GM21381 (cell line): ENCODE results near the gene SIX2.

ENCODE experiments used
- ATAC-seq: cut with Tn5 transposase; IDR thresholded peaks from one replicate; pipeline ENCODE4 v1.9.1; 2021; ENCODE audit warnings: mild to moderate bottlenecking, moderate library complexity; ENCODE audit not compliant: unreplicated experiment

The SIX2 gene

DNA sequence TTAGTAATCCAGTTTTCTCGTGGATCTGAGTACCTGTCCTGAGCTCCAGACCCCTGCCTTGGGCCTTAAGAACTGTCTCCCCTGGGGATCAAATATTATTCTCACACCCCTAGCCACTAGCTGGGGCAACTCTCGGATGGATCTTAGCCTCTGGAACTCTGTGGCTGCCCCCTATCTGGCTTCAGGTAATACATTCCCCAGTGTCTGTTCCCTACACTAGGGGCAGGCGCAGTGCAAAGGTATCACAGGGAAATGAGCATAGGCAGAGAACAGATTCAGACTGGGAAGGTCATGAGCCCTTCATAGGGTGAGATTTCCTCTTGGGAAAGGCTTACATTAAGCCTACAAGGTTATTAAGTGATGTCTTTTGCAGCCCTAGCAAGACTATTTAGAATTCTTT is 11.2 kb upstream of the SIX2 start:
- ATAC-seq, result no peak

DNA sequence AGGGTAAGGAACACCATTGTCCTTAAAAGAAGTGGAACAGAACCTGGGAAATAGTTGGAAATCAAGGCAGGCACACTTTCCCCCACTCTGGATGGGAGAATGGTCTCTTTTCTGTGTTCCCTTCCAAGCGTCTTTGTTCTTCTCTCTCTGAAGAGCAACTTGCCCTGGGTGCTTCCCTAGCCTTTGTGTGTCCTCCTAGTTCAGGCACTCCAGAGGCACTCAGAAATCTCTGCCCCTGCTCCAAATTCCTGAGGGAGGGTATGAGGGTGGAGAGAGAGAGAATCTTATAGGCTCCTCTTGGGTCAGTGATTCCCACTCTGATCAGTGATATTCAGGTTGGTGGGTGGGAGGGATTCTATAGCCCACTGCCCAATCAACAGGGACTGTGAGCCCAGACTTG is 8.8 kb upstream of the SIX2 start:
- ATAC-seq, result no peak

DNA sequence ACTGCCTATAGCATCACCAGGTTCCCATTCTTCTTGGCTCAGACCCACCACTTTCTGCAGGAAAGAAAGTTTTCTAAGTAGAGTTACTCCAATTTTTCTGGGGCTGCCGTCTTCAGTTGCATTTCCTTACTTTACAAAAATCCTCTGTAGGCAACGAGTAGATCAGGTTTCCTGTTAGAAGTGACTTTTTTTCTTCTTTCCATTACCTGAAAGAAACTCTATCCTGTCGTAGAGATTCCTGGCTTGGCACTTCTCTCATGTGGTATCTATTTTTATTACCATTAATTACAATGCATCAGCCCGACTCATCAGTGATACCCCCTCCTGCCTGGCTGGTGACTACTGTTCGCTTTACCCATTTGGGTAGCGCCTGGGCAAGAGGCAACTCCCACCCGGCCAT is 5.6 kb upstream of the SIX2 start:
- no peak for ATAC-seq

DNA sequence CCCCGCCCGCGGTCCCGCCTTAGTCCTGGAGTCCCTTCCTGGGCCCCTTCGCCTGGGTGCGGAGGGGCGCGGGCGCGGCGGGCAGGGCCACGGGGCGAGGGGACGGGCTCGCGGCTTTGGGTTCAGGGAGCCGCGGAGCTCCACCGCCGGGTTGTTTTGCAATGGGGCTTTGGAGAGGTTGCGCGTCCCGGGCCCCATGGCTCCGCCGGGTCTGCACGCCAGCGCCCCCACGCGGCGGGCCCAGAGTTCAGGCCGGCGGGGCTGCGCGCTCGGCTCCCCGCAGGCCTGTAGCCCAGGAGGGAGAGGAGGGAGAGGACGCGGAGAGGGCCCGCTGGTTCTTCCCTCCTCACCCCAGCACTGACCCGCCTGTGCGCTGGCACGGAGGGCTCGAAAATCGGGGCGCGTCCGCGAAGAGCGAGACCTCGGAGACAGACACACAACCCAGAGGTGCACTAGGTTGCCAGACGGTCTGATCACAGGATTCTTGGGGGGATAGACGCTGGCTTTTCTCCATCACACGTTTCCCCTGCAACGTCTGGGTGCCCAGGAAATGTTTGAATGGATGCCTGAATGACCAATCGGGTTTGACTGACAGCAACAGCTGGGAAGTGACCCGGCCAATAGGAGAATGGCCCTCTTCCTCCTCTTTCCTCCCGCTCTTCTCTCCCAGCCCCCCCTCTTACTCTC is 4.9 kb upstream of the SIX2 start:
- no peak for ATAC-seq

DNA sequence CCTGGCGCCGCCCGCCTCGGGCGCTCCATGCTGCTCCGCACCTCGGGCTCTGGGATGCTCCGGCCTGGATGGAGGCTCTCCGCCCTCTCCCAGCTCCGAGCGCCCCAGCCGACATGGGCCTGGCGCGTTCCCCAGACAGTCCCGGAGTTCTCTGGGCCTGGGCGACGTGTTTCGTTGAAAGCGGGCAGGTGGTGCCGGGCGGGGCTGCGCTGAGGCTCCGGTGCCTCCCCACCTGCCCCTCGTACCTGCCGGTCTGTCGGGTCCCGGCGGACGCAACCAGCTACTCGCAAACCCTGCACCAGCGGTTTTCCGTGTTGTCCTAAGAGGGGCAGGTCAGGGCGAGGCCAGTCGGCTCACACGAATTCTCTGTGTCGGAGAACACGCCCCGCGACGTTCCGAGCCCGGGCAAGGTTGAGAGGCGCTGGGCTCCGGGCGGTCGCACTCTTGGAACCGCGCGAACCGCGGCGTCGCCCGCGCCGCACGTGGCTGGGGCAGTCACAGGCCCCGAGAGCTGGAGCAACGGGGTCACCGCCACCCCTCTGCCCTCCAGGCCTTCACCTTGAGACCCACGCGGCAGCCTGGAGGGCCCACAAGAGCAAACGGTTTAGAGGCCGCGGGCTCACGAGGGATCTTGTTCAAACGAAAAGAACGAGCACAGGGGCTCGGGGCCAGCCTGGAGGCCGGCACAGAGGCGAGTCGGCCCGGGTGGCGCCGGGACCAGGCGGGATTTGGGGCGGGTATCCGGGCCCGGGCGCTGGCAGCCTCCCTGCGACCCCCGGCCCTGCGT is 4.2 kb upstream of the SIX2 start:
- ATAC-seq, result no peak

DNA sequence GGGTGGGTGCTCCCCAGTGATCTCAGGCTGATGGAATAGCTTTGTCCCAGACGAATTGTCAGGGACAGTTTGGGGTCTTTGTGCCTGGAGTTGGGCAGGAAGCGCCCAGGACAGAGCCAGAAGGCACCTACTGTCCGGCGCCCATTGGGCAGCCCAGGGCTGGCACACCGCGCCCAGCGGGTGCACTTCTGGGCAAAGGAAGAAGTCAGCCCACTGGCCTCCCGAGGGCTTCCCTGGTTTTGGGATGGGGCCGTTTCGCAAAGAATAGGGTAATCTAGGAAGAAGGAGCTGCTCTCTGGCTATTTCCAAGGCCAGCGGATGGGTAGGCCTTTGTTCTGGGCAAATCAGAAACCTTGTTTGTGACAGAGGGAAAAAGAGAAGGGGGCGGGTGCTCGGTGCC is 3.5 kb upstream of the SIX2 start:
- ATAC-seq, result no peak

DNA sequence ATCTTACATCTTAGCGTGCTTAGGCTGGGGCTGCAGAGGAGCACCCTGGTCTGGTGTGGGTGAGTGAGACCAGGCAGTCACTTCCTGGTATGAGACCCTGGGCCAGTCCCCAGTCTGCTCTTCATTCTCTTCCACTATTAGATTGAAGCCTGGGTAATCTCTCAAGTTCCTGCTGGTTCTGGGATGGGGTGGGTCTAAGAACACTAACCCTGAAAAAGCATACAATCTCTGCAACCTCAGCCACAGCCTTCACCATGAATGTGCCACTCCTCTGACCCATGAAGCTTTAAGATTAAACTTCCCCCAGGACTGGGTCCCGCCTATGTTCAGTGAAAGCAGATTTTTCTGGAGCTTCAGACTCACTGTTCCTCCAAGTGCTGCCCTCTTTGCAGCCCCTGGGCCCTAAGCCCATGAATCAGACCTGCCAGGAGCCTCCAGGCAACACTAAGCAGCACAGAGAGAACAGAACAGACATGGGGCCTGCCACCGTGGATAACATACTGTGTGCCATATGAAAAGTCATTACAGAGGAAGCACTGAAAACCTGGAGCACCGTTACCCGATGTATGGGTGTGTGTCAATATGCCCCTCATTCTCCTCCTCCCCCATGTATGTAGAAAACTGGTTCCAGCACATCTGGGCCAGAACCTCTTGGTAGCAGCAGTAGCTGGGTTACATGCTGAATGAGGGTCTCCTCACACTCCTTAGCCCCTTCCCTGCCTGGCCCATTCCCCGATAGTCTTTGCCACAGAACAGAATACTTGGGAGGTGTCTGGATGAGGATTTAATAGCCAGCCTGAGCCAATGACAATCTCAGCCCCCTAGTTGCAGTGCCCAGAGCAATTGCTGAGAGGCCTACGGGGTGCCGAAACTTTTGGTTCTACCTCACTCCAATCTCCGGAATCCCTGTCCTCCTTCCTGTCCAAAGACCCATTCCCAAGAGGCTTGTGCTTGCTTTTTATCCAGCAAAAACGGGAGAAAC is 2.7 kb upstream of the SIX2 start:
- ATAC-seq, result no peak

DNA sequence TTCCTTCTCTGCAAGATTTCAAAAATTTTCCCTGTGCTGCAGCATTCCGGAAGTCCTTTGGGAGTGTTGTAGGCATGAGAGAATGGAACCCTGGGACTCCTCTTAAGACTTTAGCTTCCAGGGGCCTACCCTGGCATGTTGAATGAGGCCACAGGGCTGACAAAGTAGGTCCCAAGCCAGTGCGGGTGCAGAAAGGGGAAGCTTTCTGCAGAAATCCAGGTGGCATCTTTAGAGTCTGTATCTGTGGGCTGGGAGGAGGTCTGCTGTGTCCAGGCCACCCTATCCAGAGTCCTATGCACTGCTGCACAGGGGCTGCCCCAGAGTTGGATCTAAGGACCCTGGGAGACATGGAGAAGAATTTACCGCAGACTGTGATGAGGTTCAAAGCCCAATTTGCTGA is 1.9 kb upstream of the SIX2 start:
- ATAC-seq, result no peak

DNA sequence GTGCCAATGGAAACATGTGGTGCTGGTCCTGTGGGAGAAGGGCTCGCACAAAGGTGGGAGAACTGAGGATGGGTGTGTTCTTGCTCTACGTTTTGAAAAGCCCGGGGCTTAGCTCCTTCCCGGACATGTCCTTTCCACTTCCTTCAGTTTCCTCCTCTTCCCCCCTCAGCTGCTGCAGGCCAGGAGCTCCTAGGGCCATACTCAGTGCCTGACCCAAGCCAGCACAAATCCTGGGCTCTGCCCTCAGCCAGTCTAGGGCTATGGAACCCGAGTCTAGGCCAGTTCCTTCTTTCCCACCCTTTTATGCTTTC is 1.4 kb upstream of the SIX2 start:
- no peak for ATAC-seq

DNA sequence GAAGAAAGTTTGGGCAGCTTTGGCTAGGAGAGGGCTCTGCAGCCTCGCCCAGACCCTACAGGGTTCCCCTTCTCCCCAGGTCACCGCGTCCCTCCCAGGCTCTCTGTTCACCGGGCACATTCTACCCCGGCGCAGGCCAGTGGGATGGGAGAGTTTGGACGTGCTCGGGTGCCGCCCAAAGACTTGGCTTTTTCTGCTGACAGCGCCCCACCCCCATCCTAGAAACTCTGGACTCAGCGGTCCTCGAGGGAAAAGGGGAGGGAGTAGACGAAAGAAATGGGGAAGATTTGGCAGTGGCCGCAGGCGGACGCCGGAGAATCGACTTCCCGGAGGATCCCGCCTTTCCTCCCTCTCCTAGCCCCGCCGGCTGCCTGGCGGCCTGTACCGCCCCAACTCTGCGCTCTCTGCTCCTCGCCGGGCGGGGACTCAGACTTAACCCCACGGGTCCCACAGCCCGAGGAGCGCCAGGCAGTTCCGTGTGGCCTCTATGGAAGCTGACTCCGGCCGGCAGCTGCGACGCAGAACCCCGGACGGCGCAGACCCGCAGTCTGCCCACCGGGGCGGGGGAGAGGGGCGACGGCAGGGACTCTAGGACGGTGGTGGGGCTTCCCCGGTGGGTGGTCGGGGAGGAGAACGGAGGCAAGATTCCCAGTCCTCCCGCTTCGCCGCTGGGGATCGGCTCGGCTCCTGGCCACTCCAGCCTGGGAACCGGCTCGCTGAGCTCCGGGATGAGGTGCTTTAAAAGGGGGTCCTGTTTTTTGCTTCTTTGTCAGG is 863 bp upstream of the SIX2 start:
- no peak for ATAC-seq

DNA sequence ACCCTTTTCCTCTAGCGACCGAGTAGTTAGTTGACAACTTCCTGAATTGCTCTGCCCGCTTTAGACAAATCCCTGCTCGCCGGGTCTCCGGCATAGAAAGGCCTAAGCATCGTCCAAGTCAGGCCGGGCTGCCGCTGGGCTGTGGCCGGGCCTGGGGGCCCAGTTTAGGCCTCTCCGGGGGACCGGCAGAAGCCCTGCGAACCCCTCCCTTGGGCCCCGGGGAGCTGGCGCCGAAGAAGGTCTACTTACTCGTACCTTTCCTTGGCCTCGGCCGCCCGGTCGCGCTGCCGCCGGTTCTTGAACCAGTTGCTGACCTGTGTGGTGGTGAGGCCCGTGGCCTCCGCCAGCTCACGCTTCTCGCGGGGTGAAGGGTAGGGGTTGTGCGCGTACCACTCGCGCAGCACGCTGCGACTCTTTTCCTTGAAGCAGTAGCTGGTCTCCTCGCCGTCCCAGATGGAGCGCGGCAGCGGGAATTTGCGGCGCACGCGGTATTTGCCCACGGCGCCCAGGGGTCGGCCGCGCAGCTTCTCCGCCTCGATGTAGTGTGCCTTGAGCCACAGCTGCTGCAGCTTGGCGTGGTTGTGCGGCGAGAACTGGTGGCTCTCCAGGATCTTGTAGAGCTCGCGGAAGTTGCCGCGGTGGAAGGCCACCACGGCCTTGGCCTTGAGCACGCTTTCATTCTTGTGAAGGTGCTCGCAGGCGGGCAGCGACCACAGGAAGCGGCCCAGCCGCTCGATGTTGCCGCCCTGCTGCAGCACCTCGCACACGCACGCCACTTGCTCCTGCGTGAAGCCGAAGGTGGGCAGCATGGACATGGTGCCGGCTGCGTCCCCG is 739 bp downstream of the SIX2 start:
- ATAC-seq, result no peak

DNA sequence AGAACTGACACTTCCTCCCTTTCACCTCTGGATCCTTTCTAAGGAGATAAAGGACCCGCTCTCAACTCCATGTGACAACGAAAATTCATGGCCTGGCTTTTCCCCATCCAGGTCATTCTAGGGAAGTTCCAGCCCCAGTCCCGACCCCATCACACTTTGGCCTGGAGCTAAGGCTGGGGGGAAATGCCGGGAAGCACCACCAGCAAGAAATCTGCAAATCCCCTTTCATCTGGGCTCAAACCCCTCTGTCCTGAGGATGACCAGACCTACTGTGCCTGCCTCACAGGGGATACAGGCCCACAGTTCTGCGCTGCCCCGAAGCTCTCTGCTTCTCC is 1.3 kb downstream of the SIX2 start:
- no peak for ATAC-seq

DNA sequence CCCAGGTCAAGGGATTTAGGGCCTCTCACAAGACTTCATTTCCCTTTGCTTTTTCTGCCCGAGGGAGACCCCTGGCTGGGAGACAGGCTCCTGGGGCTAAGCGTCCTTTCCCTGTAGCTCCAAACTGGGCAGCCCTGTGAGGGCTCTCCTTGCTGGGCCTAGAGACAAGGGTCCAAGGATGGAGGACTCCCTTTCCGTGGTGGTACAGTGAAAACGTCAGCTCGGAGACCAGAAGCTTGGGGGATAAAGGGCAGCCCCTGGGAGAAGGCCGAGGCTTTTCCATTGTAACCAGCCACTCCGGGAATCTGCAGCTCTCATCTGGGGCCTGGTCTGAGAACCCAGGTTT is 2.3 kb downstream of the SIX2 start:
- ATAC-seq, result no peak

DNA sequence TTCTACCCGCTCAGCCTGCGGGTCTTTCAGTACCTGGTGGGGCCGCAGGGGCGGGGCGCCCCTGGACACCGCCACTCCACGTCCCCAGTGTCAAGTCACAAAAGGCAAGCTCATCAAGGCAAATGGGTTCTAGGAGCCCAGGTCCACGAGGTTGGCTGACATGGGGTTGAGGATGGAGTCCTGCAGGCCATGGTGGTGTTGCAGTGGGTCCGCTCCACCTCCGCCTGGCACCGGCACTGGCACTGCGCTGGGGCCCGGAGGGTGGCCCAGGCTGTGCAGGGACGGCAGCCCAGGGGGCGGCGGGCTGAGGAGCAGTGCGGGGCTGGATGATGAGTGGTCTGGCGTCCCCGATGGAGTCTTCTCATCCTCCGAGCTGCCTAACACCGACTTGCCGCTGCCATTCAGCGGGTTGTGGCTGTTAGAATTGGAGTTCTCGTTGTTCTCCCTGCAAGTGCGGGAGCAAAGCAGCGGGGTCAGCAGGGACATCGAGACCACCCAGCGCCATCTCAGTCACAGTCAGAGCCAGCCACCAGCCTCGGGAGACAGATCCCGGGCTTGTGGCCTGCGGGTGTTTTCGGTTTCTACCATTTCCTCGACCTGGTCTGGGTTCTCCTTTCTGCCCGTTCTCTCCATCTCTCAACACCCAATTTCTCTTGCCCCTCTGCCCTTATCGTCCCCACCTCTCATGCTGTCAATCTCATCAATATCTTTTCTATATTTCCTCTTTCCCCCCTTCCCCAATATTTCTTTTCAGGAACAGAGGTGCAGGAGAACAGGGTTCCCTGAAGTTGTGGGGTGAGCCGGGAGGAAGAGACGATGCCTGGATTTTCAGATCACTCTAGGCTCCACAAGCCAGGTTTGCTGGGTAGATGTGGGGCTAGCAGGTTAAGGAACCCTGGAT is 3.0 kb downstream of the SIX2 start:
- ATAC-seq, result no peak

DNA sequence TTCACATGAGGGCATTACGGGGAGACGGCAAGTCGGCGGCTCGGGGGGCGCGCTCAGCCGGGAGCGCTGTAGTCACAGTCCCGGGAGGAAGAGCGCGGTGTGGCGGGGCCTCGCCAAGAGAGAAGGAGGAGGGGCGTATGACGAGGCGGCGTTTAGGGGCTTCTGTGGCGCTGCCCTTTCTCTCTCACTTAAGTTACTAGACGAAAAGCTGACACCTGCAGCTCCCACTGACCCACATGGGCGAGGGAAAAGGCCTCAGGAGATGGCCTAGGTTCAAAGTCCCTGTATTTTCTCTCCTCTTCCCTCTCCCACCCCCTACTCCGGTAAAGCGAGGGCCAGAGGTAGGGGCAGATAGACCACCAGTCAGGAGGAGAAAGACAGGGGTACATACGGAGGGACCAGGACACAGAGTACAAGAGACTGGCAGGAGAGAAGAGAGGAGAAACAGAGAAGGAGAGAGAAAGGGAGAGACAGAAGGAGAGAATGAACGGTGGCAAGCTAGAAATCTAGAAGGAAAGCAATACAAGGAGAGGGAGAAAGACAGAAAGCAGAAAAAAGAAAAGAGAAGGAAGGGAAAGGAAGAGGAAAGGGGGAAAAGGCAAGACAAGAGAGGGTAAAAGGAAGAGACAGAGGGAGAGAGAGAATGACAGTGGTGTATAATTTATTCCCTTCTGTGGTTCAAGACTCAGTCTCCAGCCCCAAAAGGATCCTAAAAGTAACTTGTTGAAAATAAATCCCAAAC is 3.8 kb downstream of the SIX2 start:
- no peak for ATAC-seq

DNA sequence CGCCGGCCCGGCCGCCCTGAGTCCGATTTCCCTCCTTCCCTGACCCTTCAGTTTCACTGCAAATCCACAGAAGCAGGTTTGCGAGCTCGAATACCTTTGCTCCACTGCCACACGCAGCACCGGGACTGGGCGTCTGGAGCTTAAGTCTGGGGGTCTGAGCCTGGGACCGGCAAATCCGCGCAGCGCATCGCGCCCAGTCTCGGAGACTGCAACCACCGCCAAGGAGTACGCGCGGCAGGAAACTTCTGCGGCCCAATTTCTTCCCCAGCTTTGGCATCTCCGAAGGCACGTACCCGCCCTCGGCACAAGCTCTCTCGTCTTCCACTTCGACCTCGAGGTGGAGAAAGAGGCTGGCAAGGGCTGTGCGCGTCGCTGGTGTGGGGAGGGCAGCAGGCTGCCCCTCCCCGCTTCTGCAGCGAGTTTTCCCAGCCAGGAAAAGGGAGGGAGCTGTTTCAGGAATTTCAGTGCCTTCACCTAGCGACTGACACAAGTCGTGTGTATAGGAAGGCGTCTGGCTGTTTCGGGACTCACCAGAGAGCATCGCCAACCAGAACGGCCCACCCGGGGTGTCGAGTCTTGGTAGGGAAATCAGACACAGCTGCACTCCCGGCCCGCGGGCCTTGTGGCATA is 4.6 kb downstream of the SIX2 start:
- ATAC-seq, result no peak

DNA sequence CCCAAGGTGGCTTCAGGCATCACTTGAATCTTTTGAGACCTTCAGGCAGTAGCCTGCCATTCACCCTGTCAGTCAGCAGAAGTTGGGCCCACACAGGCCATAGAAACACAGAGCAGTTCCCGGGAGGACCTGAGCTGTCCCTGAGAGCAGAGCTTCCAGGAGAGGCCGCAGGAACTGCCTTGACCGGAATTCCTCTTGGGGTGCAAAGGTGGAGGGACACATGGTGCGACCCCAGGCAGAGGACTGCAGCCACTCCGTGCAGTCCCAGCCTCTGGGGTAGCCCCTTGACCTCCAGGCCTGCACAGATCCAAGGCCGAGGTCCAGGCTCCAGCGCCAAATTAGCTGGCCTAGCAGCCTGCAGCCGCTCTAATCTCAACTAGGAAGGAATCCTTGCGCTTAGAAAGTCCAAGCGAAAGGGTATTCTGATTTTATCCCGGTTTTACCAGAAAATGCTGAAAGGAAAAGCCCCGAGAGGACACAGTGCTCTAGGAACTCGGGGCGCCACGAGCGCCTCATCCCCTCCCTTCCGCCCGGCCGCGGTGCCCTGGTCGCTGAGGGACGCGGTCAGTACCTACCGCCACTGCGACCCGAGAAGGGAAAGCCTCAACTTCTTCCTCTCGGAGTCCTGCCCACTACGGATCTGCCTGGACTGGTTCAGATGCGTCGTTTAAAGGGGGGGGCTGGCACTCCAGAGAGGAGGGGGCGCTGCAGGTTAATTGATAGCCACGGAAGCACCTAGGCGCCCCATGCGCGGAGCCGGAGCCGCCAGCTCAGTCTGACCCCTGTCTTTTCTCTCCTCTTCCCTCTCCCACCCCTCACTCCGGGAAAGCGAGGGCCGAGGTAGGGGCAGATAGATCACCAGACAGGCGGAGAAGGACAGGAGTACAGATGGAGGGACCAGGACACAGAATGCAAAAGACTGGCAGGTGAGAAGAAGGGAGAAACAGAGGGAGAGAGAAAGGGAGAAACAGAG is 5.4 kb downstream of the SIX2 start:
- ATAC-seq, result no peak
